CD4-positive, alpha-beta memory T cell (primary cell): ENCODE results near the gene CLSTN2. TPM values are rescaled to one million over a fixed set of nuclear protein-coding genes. Genes with fewer than 3 reads are reported as not detected.

Experiments used
- CTCF ChIA-PET: fragments of 350-600 bp; sonication (Branson Sonifier 250); formaldehyde crosslinking; loops from one replicate; lab custom pipeline; 2021; ENCODE audit warnings: inconsistent platforms; ENCODE audit not compliant: partially characterized antibody; lab: Charles Lee
- POLR2A ChIA-PET: fragments of 350-600 bp; sonication (Branson Sonifier 250); formaldehyde crosslinking; loops from one replicate; lab custom pipeline; 2021; ENCODE audit not compliant: partially characterized antibody; lab: Charles Lee
- DNase-seq, 5 donors: peaks; one replicate each; pipeline versions ENCODE4 v3.0.0 to v3.0.0-alpha.2; 2020 to 2022; ENCODE audit warnings: mixed read lengths in 1 of 5
- H3K27ac ChIP-seq: one replicate; pipeline ENCODE4 v1.7.0; 2013; ENCODE audit warnings: low read depth, low read length
- H3K27me3 ChIP-seq: 2 replicates; pipeline ENCODE4 v1.7.0; 2013; ENCODE audit warnings: mild to moderate bottlenecking, low read length, moderate library complexity; ENCODE audit not compliant: insufficient read depth
- H3K36me3 ChIP-seq: 2 replicates; pipeline ENCODE4 v1.7.0; 2013; ENCODE audit warnings: mild to moderate bottlenecking, low read length, moderate library complexity; ENCODE audit not compliant: insufficient read depth
- H3K4me1 ChIP-seq: 2 replicates; pipeline ENCODE4 v1.7.0; 2013; ENCODE audit warnings: mild to moderate bottlenecking, low read length, moderate library complexity; ENCODE audit not compliant: insufficient read depth
- H3K4me3 ChIP-seq, 2 donors: one replicate each; pipeline ENCODE4 v1.7.0; 2013; ENCODE audit warnings: low read length in 2 of 2, mild to moderate bottlenecking in 1 of 2
- H3K9me3 ChIP-seq, 2 donors: one replicate each; pipeline ENCODE4 v1.7.0; 2013; ENCODE audit warnings: low read length in 2 of 2, control low read depth in 1 of 2; ENCODE audit not compliant: control insufficient read depth in 1 of 2
- H3K27ac Mint-ChIP-seq, 7 donors: one replicate each; pipeline ENCODE4 v1.8.0; 2020 to 2021; ENCODE audit warnings: mixed read lengths in 7 of 7, mild to moderate bottlenecking in 6 of 7, inconsistent platforms in 3 of 7, moderate library complexity in 3 of 7
- H3K27me3 Mint-ChIP-seq, 2 donors: one replicate each; pipeline ENCODE4 v1.8.0; 2020 to 2021; ENCODE audit warnings: mixed read lengths in 2 of 2
- H3K36me3 Mint-ChIP-seq, 2 donors: one replicate each; pipeline ENCODE4 v1.8.0; 2020 to 2021; ENCODE audit warnings: mixed read lengths in 2 of 2, inconsistent platforms in 1 of 2, mild to moderate bottlenecking in 1 of 2
- H3K4me1 Mint-ChIP-seq, 4 donors: one replicate each; pipeline ENCODE4 v1.8.0; 2020 to 2021; ENCODE audit warnings: mixed read lengths in 4 of 4, mild to moderate bottlenecking in 1 of 4
- H3K4me3 Mint-ChIP-seq, 8 donors: one replicate each; pipeline ENCODE4 v1.8.0; 2020 to 2021; ENCODE audit warnings: mixed read lengths in 8 of 8, mild to moderate bottlenecking in 7 of 8, moderate library complexity in 6 of 8, inconsistent platforms in 3 of 8
- H3K9me3 Mint-ChIP-seq, 8 donors: one replicate each; pipeline ENCODE4 v1.8.0; 2020 to 2021; ENCODE audit warnings: mixed read lengths in 8 of 8, mild to moderate bottlenecking in 5 of 8, inconsistent platforms in 3 of 8, moderate library complexity in 1 of 8
- intact Hi-C: fragments of 100-400 bp; cut with micrococcal nuclease; formaldehyde crosslinking; loops from one replicate; pipeline ENCODE4 v1.15.1; 2023
- polyA plus RNA-seq, 2 donors: library from polyadenylated mRNA; unstranded; fragments of 300-500 nt; fragmentation: Illumina TruSeq; gene quantifications; one replicate each; pipeline ENCODE4 v1.2.3, GENCODE V29; 2021
- total RNA-seq, 2 experiments: library from RNA; stranded (reverse); gene quantifications; one replicate each; pipeline ENCODE4 v1.2.3, GENCODE V29; 2021

CLSTN2 gene
- total and polyA plus RNA-seq, 4 experiments from 2014 or later, result not detected

- no peak overlapping the region for H3K4me3 Mint-ChIP-seq
- H3K9me3 ChIP-seq, result no peaks in the 10 kb centered on the region
- H3K27me3 ChIP-seq, result no peaks in the 10 kb centered on the region
- no peak for DNase-seq
- H3K36me3 Mint-ChIP-seq, result no peaks in the 10 kb centered on the region
- no peak overlapping the region for H3K27ac ChIP-seq
- H3K4me1 ChIP-seq, result no peaks in the 10 kb centered on the region
- H3K9me3 Mint-ChIP-seq, result peaks cover 0 to 2% (median 0%) of the 10 kb centered on the region in 8 donors
- no peak overlapping the region for H3K4me3 ChIP-seq
- ChIA-PET POLR2A (no interaction called here), CTCF (no interaction called here)
- H3K27me3 Mint-ChIP-seq, result peaks cover 0 to 2% of the 10 kb centered on the region in 2 donors
- intact Hi-C loops, result no loop called here
- H3K27ac Mint-ChIP-seq, result no peak overlapping the region
- H3K4me1 Mint-ChIP-seq, result no peaks in the 10 kb centered on the region
- H3K36me3 ChIP-seq, result no peaks in the 10 kb centered on the region
These were observed 460.4 kb downstream of the CLSTN2 start for GRCh38 chr3:140395134-140396075.

GRCh38 chr3:140396110-140396509 lies 461.1 kb downstream of the CLSTN2 start:
- H3K27ac ChIP-seq, result no peak overlapping the region
- H3K36me3 ChIP-seq, result no peaks in the 10 kb centered on the region
- H3K4me1 ChIP-seq, result no peaks in the 10 kb centered on the region
- Mint-ChIP-seq H3K27ac (no peak overlapping the region), H3K27me3 (peaks cover 0 to 2% of the 10 kb centered on the region in 2 donors), H3K9me3 (peaks cover 0 to 2% (median 0%) of the 10 kb centered on the region in 8 donors), H3K4me3 (no peak overlapping the region), H3K4me1 (no peaks in the 10 kb centered on the region), H3K36me3 (no peaks in the 10 kb centered on the region)
- DNase-seq, result no peak
- CTCF ChIA-PET, result interaction anchor here (0.6 kb wide), 1 partner anchor 504 kb away, joined by 3 read pairs; no protein-coding TSS in a partner anchor
- H3K4me3 ChIP-seq, result no peak overlapping the region
- POLR2A ChIA-PET, result no interaction called here
- intact Hi-C loops, result no loop called here
- no peaks in the 10 kb centered on the region for H3K9me3 ChIP-seq
- H3K27me3 ChIP-seq, result no peaks in the 10 kb centered on the region

GRCh38 chr3:140397847-140398246 lies 462.9 kb downstream of the CLSTN2 start:
- H3K9me3 ChIP-seq, result no peaks in the 10 kb centered on the region
- H3K27ac ChIP-seq, result no peak overlapping the region
- no peaks in the 10 kb centered on the region for H3K4me1 ChIP-seq
- no peaks in the 10 kb centered on the region for H3K36me3 Mint-ChIP-seq
- H3K9me3 Mint-ChIP-seq, result peaks cover 0 to 2% (median 0%) of the 10 kb centered on the region in 8 donors
- no peaks in the 10 kb centered on the region for H3K4me1 Mint-ChIP-seq
- POLR2A ChIA-PET, result no interaction called here
- peaks cover 0 to 2% of the 10 kb centered on the region in 2 donors for H3K27me3 Mint-ChIP-seq
- H3K27ac Mint-ChIP-seq, result no peak overlapping the region
- intact Hi-C loops, result no loop called here
- H3K36me3 ChIP-seq, result no peaks in the 10 kb centered on the region
- no peaks in the 10 kb centered on the region for H3K27me3 ChIP-seq
- H3K4me3 Mint-ChIP-seq, result no peak overlapping the region
- DNase-seq, result no peak
- CTCF ChIA-PET, result no interaction called here
- H3K4me3 ChIP-seq, result no peak overlapping the region

GRCh38 chr3:140398387-140398786 lies 463.4 kb downstream of the CLSTN2 start:
- H3K4me3 Mint-ChIP-seq, result no peak overlapping the region

GRCh38 chr3:140399871-140400270 lies 464.9 kb downstream of the CLSTN2 start:
- no peaks in the 10 kb centered on the region for H3K4me1 Mint-ChIP-seq
- DNase-seq, result no peak
- H3K27me3 ChIP-seq, result no peaks in the 10 kb centered on the region
- H3K4me3 ChIP-seq, result no peak overlapping the region
- no peak overlapping the region for H3K4me3 Mint-ChIP-seq
- peaks cover 0 to 2% (median 0%) of the 10 kb centered on the region in 8 donors for H3K9me3 Mint-ChIP-seq
- CTCF ChIA-PET, result no interaction called here
- POLR2A ChIA-PET, result no interaction called here
- peak overlapping the region in 1 of 7 donors; percentile 84 for H3K27ac Mint-ChIP-seq
- no peaks in the 10 kb centered on the region for H3K9me3 ChIP-seq
- intact Hi-C loops, result no loop called here
- H3K36me3 ChIP-seq, result no peaks in the 10 kb centered on the region
- H3K27ac ChIP-seq, result no peak overlapping the region
- no peaks in the 10 kb centered on the region for H3K36me3 Mint-ChIP-seq
- peaks cover 2 to 4% of the 10 kb centered on the region in 2 donors for H3K27me3 Mint-ChIP-seq
- H3K4me1 ChIP-seq, result no peaks in the 10 kb centered on the region

More at GRCh38 chr3:140398387-140398786, 463.4 kb downstream of the CLSTN2 start:
- peaks cover 0 to 2% (median 0%) of the 10 kb centered on the region in 8 donors for H3K9me3 Mint-ChIP-seq
- ChIA-PET POLR2A (no interaction called here), CTCF (no interaction called here)
- Histone ChIP-seq H3K27ac (no peak overlapping the region), H3K9me3 (no peaks in the 10 kb centered on the region), H3K36me3 (no peaks in the 10 kb centered on the region), H3K4me3 (no peak overlapping the region), H3K27me3 (no peaks in the 10 kb centered on the region), H3K4me1 (no peaks in the 10 kb centered on the region)
- no peaks in the 10 kb centered on the region for H3K4me1 Mint-ChIP-seq
- intact Hi-C loops, result no loop called here
- no peak overlapping the region for H3K27ac Mint-ChIP-seq
- peaks cover 0 to 2% of the 10 kb centered on the region in 2 donors for H3K27me3 Mint-ChIP-seq
- DNase-seq, result no peak
- H3K36me3 Mint-ChIP-seq, result no peaks in the 10 kb centered on the region

- no peak for DNase-seq
- Histone ChIP-seq H3K4me1 (no peaks in the 10 kb centered on the region), H3K9me3 (no peaks in the 10 kb centered on the region), H3K4me3 (no peak overlapping the region), H3K27me3 (no peaks in the 10 kb centered on the region), H3K27ac (no peak overlapping the region), H3K36me3 (no peaks in the 10 kb centered on the region)
- Mint-ChIP-seq H3K9me3 (peaks cover 0 to 6% (median 0%) of the 10 kb centered on the region in 8 donors), H3K36me3 (no peaks in the 10 kb centered on the region), H3K27me3 (peaks cover 2 to 4% of the 10 kb centered on the region in 2 donors), H3K27ac (no peak overlapping the region), H3K4me3 (no peak overlapping the region), H3K4me1 (no peaks in the 10 kb centered on the region)
- CTCF ChIA-PET, result no interaction called here
- POLR2A ChIA-PET, result no interaction called here
- intact Hi-C loops, result no loop called here
These were observed 468.1 kb downstream of the CLSTN2 start for GRCh38 chr3:140403079-140403478.

- no peaks in the 10 kb centered on the region for H3K4me1 Mint-ChIP-seq
- peaks cover 2 to 4% of the 10 kb centered on the region in 2 donors for H3K27me3 Mint-ChIP-seq
- H3K36me3 Mint-ChIP-seq, result no peaks in the 10 kb centered on the region
- ChIA-PET CTCF (no interaction called here), POLR2A (no interaction called here)
- H3K27me3 ChIP-seq, result no peaks in the 10 kb centered on the region
- no peak overlapping the region for H3K27ac Mint-ChIP-seq
- H3K36me3 ChIP-seq, result no peaks in the 10 kb centered on the region
- intact Hi-C loops, result no loop called here
- H3K27ac ChIP-seq, result no peak overlapping the region
- H3K4me3 Mint-ChIP-seq, result no peak overlapping the region
- H3K4me1 ChIP-seq, result no peaks in the 10 kb centered on the region
- H3K9me3 ChIP-seq, result no peaks in the 10 kb centered on the region
- no peak for DNase-seq
- H3K4me3 ChIP-seq, result no peak overlapping the region
- H3K9me3 Mint-ChIP-seq, result peaks cover 0 to 6% (median 0%) of the 10 kb centered on the region in 8 donors
These were observed 468.6 kb downstream of the CLSTN2 start for GRCh38 chr3:140403608-140404007.
